GM18873 (cell line): ENCODE data around the gene AGBL1.

Source experiments
- ATAC-seq: cut with Tn5 transposase; IDR thresholded peaks from one replicate; pipeline ENCODE4 v1.9.1; 2021; ENCODE audit warnings: mild to moderate bottlenecking, moderate library complexity, moderate number of reproducible peaks; ENCODE audit not compliant: unreplicated experiment, low FRiP score

The AGBL1 gene

DNA sequence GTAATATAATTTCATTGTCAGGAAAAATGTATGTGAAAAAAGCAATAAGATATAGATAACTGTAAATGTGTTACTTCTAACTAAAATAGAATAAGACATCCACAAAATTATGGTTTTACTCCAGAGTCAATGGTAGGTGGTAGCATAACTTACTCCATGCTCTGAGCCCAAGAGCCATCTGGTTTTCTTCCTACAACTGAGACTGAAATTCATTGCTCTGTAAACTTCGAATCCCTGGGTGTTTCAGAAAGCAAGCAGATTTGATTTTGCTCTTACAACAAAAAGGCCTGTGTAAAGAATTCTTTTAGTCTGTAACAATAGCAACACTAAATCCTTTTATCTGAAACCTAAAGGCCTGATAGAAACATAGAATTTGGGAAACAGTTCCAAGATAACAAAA, 805.9 kb downstream of the AGBL1 start:
- ATAC-seq = no peak

DNA sequence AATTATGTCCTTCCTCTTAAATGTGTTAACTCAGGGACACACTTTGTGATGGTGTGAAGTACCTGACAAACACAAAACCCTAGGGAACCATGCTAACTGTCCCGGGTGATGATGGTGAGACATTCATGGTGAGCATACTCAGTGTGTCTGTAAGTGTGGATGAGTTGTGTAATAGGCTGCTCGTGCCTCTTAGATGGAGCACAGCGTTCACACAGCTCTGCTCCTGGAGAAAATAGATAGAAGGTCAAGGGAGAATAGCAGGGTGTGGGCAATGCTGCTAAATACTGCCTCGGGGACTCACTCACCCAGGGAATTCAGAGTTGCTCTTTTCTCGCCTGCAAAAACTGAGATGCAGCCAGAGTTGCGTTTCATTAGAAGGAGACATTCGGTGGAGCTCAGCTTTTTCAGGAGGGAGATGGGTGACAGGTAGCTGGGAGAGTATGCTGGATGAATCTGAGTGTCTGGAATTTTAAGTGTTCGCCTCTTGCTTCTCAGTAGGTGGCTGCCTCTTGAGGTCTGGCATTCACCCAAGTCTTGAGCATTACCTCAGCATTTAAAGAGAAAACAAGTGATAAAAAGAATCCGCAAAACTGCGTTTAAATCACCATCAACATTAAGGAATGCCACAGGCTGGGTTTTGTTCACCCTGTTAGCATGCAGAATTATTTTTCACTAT, 813.2 kb downstream of the AGBL1 start:
- no peak for ATAC-seq

DNA sequence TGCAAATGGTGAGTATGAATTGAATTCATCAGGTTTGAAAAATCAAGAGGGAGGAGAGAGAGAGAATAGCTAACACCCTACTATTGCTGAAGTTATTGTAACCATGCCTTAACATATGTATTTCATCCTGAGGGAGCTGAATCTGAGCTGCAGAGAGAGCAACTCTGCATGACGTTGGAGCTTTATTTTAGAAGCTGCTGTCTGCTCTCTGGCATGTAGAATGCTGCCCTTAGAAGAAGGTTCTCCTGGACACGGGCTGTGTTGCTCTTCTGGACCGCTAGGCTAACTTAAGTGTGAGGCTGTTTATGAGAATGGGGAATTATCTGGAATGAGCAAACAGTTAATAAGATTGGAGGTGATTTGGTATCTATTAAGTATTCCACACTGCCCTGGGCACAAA, 814.6 kb downstream of the AGBL1 start:
- ATAC-seq = no peak

DNA sequence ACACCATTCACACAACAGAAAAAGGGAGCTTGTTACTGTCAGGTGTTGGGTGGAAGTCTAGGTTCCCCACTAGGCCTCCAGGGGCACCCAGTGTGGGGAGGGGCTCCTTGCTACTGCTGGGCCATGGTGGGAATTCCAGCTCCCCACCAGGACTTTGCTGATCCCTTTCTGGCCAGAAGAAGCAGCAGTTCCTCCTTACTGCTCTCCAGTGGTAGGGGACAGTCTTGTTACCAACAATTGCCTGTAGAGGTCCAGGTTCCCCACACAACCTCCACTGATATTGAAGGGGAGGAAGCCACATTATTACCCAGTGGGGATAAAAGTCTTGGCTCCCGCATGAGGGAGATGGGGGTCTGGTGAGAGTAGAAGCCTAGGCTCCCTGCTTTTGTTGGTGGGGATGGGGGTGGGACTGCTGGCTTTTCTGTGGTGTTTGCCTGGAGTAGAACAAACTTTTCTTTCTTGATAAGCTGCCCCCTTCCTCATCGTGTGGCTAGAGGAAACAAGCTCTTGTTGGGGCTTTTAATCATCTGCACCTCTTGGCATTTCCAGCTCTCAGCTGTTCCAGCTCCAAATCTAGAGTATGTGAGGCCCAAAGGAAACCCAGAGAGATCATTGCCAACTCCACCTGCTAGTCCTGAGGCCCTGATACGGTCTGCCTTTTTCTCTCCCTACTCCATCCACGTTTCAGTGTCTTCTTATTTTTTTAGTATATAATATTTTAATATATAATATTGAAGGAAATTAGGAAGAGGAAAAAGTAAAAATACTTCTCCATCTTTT, 824.2 kb downstream of the AGBL1 start:
- no peak for ATAC-seq

DNA sequence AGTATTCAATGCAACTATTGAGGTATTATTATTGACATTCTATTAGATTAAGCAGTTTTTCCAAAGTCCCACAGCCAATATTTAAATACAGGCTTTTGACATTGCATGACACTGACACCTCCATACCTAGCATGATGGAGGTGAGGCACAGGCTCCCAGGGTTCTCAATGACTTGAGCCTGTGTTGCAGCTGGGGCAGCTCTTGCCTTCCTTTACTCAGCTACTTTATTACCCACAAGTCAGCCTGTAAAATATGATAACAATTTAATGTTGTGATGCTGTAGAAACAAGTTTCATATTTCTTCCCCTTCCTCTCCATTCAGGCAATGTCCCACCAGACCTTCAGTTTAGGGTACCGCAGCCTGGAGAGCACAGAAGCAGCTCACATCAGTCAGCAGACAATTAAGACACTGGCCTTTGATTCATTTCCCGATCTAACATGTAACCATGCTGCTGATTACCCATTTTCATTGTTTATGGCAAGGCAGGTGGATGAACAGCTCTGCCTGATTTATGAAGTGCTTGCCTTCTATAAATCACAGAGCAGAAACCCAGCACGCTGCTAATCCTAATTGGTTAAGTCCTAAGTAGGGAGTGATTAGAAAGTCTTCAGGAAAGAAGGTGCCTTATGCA, 826.1 kb downstream of the AGBL1 start:
- no peak for ATAC-seq

DNA sequence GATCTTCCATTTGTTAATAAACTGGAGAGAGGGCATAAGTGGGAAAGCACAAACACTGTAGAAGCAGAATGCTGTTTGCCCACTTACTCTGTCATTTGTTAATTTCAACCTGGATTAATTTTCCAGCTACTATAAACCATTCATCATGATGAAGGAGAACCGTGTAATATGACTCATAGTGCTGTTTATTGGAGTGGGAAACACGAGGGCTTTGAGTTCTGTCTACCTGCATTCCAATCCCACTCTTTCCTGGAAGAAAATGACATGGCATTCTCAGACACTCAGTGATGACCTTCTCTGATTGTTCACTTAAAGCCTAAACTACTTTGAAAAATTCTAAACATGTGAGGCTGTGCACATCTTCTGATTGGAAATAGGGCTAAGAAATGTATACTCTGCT, 826.7 kb downstream of the AGBL1 start:
- no peak for ATAC-seq

DNA sequence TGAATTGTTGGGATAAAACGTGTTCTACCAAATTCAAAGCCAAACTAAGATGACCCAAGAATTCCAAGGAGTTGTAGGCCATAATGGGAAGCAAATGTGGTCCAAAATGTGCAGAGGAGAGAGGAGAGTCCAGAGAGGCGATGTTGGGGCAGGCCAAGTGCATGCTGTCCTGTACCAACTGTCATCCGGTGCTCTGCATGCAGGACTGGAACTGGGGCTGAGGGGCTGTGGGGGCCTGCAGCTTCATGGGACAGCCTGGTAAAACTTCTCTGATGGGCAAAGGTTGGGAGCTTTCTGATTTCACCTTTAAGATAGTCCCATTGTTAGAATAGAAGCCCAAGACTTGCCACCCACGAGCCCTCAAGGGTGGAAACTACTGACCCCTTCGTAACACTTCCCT, 831.4 kb downstream of the AGBL1 start:
- no peak for ATAC-seq

DNA sequence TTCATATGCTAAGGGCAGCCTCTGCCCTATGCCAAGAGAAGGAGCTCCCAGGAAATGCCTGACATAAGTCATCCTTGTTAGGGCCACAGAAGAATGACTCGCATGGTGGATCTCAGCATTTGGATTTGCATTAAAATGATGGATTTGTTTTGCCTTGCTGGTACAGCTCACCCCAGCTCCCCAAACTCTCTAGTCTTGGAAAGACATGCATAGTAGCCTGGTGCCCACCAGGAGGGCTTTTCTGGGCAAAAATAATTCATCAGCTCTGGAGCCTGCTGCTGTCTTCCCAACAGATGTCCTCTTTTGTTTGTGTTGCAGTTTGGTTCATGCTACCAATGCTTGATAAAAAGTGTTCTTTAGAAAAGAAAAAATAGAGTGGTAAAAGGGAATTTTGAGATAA, 833.0 kb downstream of the AGBL1 start:
- no peak for ATAC-seq

DNA sequence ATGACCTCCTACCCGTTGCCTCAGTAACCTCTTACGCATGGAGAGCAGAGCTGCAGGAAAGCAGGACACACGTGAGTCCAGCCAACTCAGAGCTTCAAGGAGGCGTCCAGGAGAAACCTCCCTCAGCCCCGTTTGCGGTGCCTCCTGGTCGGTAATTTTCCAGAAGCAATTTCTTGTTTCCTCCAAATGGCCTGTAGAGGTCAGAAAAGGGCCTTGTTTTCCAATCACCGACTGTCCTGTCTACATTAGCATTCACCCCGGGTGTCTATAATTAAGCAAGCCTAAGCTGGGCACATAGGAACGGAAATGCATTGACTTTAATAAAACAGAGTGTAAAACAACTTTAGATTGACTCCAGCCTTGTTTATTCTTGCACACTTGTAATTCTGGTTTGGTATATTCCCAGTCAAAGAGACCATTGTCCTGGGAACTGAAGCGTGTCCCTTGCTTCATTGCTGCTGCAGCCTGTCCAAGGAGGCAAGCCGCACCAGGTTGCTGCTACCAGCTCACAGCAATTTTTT, 836.2 kb downstream of the AGBL1 start:
- ATAC-seq = no peak

DNA sequence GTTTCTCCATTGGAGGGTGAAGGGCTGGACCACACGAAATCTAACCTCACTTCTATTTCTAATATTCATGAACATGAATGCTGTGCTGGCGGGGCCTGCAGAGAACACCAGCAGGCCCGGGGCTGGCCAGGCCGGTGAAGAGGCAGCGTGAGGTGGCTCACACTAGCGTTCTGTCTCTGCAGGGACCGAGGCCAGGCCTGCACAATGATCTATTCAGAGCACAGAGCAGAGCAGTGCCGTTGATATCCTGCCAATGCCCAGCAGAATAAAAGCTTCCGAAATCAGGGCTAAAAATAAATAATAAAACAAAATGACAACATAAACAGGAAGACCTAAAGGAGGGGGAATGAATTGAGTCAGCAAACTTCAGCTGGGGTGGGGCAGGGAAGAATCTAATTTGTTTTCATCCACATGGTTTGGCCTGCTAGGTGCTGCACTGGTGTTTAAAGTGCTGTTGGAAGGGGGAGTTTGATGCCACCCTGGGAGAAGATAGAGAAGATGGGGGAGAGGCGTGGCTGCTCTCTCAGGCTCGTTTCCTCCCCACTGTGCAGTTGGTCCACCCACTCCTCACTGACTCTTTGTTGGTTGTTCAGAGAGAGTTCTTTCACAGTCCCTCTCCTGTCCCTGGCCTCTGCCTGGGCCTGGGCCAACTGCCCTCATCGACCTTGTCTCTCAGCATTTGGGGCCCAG, 837.1 kb downstream of the AGBL1 start:
- no peak for ATAC-seq

DNA sequence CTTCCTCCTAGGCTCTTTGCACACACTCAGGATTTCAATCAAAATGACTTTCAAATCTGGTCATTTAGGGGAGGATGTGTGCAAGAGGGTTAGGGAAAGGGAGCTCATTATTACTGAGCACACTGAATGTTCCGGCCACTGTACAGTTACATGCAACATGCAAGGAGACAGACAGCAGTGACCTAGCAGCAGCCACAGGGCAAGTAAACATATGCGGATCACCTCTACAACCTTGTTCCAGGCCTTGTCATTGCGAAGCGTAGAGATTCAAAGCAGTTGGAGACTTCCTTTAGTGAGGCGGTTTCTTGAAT, 837.6 kb downstream of the AGBL1 start:
- no peak for ATAC-seq

DNA sequence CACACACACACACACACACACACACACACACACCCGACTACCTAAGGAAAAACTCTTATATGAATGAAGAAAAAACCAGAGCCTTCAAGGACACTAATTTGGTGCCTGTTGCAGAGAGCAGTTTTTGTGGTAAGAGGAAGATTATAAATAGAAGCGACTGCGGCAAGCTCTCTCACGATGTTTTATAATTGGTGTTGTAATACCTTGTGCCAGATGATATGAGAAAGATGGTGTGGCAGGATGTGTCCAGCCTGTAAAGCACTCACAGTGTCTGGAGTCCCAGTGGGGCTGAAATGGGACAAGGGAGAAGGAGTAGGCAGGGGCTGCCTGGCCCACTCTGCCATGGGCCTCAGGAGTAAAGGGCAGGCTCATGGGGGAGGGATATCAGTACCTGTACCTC, 839.9 kb downstream of the AGBL1 start:
- no peak for ATAC-seq

DNA sequence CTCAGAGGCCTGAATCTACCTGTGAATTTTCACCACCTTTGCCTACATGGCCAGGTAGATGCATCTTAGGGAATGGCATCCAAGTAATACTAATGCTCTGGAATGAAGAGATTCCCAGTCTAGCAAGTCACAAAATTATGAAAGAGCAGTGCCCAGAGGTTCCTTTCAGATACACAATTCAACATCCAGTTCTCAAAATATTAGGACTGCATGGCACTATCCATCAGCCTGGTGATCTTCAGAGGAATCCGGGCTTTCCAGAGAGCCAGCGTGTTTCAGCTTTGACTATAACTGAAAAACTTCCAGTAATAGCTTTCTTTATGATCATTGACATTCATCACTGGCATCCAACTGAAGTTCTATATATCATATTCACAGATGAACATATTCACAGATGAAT, 849.8 kb downstream of the AGBL1 start:
- no peak for ATAC-seq

DNA sequence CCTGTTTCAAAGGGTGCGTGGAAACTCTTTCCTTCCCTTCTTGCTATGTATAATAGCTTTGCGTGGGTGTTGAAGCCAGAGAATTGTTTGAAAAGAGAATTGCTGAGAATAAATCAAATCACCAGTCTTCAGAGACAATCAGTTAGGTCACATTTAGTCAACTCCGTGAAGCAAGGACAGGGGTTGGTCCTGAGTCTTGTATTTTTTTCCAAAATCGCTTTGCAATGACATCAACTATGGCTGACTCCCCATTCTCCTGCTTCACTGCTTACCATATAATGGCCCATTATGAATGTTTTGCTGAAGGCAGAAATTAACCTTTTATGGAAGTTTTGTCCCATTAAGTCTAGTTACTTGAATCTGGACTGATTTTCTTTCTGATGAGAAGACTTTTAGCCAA, 852.8 kb downstream of the AGBL1 start:
- no peak for ATAC-seq

DNA sequence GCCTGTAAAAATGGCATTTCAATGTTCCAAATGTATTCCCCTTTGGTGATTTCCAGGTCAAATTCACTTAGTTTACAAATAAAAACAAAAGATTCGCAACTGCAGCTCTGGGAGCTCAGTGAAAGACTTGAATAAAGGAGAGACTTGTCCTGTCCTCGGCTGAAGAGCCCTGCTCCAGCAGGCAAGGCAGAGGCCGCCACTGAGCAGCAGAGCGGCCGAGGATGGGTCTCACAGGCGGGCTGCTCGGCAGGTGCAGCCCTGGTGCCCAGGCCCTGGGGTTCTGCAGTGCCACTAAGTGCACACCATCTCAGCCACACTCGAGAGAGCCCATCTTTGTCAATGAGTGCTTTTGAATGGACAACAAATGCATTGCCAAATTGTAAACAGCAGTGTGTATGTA, 856.2 kb downstream of the AGBL1 start:
- no peak for ATAC-seq

DNA sequence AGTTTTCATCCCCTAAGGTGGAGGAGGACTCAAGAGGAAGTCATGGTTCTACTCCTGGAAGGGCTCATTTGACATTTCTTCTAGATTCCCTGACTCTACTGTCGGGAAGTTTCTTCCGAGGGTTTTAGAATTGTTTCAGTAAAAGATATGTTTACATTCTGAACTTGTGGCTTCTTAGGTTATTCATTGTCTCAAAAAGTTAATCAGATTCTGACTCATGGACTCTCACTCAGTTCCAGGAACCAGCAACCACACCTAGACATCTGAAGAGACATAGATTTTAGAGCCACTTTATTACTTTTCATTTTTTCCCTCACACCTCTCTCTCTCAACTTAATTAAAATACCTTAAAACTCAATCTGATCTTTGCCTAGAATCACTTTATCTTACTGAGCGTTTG, 862.6 kb downstream of the AGBL1 start:
- ATAC-seq = no peak

DNA sequence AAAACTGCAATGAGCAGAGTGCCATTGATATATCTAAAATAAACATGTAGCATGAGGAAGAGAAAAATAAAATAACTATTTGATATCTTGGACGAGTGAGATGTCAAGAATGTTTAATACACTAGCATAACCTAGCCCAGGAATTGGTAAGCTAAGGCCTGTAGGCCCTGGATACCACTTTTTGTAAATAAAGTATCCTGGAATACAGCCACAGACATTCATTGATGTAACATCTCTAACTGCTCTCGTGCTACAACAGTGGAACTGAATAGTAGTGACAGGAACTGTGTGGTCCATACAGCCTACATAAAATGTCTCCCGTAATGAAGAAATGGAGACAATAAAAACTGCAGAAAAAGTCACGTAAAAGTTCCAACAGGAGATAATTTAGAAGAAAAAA, 869.0 kb downstream of the AGBL1 start:
- no peak for ATAC-seq

DNA sequence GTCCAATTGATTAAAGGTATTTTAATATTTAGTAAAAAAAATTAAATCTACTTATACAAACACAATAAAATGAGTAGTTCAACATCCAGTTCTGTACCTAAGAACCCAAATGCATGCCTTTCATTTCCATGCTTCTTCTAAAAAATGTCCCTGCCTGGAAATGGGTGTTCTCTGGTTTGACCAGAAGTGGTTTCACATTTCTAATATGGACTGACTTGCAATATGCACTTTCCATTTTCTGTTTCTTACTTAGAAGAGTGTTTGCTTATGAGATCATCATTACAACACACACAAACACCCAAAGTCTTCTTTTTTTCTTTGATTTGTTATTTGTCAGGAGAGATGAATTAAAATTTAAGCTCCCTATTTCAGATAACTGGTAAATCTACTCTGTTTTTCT, 879.6 kb downstream of the AGBL1 start:
- no peak for ATAC-seq

DNA sequence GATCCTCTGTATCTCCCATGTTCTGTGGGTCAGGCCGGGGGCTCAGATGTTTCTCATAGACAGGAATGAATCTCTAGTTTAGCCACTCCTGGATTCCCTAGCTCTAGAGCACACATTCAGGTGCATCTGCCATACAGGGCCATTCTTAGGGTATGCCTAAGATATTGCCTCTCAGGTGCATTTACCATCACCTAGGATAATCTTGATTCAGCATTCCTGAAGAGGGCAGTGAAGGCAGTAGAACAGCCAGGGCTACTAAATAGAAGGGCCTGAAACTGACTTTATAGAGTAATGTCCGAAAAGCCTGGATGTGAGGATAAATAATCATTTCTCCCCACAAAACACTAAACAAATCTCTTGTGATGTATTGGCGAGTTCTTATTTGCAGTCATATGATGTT, 882.0 kb downstream of the AGBL1 start:
- ATAC-seq = no peak

DNA sequence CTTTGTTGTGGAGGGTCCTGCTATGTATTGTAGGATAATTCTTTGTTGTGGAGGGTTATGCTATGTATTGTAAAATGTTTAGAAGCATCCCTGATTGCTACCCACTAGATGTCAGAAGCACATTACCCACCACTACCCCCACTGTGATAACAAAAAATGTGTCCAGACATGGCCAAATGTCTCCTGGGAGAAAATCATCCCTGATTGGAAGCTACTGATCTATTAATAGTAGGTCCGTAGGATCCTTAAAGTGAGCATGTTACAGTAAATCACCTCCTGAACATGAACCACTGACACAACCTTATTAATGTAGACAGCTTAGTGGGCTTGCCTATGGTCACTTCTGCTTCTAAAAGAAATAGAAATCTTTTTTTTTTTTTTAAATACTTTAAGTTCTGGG, 884.6 kb downstream of the AGBL1 start:
- no peak for ATAC-seq

DNA sequence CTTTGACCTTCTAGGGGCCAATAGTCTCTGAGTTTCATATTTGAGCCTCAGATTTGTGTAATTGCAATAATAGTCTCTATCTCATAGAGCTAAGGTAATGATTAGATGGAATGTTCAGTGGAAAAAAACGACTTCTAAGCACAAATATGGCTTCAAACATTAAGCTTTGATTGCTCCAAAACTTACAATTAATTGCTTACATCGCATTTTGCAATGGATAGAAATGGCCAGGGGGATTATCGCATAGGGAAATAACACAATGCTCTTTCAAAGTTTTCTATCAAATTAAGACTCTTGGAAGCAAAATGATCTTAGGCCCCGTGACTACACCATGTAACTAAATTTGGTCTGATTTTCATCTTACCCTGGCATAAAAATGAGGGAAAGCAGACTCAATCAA, 888.6 kb downstream of the AGBL1 start:
- ATAC-seq = no peak
